Brain pericyte (primary cell): Measurements from ENCODE around the gene ENPP1.

Source experiments
- DNase-seq: peaks from one replicate; pipeline ENCODE4 v3.0.0-alpha.2; 2012; ENCODE audit warnings: low read depth, low spot score

The ENPP1 gene

DNA sequence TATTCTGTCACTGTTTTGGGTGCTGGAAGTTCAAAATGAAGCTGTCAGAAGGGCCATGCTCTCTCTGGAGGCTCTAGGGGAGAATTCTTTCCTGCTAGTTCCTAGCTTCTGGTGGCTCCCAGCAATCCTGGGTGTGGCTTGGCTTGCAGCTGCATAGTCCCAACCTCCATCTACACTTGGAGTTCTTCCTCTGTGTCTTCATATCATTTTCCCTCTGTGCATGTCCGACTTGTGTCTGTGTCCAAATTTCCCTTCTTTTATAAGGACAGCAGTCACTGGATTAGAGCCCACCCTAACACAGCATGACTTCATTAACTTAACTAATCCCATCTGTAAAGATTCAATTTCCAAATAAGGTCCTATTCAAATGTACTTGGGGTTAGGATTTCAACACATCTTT is 23.3 kb upstream of the ENPP1 start:
- DNase-seq = no peak

DNA sequence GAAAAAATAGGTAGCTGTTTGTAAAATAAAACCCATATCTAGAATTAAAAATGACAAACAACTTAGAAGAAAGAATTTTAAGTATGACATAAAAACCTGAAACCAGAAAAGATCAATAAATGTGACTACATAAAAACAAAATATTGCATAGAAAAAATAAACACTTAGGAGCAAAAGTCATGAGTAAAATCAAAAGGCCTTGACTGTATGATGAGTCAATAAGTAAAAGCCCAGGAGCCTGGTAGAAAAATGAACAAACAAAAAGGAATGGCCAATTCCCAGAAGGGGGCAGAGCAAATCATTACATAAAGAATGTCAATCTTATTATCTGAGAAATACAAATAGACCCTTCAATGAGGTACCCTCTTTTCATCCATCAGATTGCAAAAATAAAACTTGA is 20.7 kb upstream of the ENPP1 start:
- DNase-seq = no peak

DNA sequence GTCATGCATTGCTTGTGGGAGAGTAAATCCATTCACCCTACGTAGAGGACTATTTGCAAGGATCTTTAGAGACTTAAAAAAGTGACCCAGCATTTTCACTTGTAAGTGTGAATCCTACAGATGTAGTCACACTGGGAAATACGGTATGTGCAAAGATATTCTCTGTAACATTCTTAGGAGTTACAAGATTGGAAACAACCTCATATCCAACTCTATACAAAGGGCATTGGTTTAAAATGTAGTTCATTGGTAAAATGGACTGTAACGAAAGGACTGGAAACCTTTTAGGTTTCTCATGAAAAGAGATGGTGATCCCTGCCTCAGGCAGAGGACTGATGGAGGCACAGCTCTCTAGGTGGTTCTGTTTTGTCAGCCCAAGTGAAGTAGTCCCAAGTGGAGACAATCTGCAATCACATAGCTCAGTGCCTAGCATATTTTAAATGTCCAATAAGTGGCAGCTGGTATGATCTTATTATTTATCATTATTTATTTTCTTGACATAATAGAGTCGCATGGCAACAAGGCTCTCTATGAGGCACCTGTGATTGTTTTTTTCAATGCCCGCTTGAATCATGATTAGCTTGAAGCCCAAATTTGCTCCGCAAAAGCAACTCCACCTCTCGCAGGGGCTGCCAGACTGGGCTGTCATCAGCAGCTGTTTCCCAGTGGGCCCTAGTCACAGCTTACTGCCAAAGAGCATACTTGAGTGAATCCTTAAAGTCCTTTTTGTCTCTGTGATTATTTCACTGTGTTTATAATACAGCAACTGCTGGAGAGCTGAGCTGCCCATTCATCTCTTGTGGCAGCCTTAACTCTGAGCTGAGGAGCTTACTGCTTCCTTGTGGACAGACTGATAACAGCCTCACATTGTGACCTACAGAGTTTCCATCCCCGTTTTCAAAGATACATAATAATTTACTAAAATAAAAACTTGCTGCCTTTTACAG is 19.8 kb upstream of the ENPP1 start:
- DNase-seq = no peak

DNA sequence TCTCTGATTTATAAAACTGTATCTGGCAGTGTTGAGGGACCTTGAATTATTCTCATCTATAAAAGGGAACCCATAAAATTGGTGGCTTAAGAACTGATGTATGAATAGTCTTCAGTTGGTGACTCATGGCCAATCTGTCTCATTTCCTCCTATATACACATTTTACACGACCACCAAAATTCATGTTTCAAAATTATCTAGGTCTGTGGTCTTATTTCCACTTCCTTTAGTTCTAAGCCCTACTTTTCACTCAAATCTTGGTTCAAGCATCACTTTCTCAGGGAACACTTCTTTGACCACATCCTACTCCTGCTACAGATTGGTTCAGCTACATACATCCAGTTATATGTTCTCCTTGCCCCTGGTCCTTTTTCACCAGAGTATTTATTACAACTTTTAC is 18.6 kb upstream of the ENPP1 start:
- no peak for DNase-seq

DNA sequence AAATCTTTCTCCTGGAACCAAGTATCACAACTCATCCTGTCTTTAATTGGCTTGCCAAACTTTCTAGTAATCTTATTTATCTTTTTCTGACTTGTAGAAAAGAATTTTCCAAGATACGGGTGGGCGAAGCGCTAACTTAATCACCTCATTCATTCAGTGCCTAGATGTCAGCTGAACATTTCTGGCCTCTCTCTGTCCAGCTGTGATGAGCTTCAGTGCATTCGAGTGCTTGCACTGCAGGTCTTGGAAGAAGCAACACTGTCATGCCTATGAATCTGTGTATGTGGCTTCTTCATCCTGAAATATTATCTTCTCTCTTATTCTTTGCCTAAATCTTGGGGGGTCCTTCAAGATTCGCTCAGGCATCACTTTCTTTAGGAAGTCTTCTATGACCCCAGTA is 16.3 kb upstream of the ENPP1 start:
- no peak for DNase-seq

DNA sequence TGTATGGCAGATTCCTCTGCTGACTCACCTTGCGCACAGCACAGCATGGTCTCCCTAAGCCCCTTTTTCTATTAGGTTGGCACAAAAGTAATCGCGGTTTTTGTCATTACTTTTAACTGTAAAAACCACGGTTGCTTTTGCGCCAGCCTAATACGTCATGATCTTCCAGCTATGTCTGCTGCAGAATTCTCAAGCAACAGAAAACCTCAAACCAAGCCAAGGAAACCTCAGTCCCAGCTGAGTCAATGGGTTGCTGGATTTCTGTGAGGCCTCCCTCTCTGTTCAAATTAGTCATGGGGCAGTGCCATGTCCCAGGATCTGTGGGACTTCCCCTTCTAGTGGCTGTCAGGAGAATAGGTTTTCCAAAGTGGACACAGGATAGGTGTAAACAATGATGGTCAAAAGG is 15.7 kb upstream of the ENPP1 start:
- no peak for DNase-seq

DNA sequence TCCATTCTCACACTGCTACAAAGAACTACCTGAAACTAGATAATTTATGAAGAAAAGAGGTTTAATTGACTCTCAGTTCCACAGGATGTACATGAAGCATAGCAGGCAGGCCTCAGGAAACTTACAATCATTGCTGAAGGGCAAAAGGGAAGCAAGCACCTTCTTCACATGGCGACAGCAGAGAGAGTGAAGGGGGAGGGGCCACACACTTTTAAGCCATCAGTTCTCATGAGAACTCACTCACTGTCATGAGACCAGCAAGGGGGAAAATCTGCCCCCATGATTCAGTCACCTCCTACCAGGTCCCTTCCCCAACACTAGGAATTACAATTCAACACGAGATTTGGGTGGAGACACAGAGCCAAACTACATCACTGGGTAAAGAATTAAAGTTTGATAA is 12.5 kb upstream of the ENPP1 start:
- no peak for DNase-seq

DNA sequence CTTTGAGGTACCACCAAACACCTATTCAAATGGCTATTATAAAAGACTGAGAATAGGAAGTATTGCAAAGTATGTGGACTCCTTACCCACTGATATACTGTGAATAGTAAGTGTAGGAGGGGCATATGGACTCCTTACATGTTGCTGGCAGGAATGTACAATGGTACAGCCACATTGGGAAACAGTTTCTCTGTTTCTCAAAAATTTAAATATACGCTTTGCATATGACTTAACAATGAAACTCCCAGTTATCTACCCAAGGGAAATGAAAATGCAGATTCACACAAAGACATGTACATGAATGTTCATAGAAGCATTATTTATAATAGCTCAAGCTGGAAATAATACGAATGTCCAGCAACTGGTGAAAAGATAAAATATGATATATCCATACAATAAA is 5.5 kb upstream of the ENPP1 start:
- no peak for DNase-seq

DNA sequence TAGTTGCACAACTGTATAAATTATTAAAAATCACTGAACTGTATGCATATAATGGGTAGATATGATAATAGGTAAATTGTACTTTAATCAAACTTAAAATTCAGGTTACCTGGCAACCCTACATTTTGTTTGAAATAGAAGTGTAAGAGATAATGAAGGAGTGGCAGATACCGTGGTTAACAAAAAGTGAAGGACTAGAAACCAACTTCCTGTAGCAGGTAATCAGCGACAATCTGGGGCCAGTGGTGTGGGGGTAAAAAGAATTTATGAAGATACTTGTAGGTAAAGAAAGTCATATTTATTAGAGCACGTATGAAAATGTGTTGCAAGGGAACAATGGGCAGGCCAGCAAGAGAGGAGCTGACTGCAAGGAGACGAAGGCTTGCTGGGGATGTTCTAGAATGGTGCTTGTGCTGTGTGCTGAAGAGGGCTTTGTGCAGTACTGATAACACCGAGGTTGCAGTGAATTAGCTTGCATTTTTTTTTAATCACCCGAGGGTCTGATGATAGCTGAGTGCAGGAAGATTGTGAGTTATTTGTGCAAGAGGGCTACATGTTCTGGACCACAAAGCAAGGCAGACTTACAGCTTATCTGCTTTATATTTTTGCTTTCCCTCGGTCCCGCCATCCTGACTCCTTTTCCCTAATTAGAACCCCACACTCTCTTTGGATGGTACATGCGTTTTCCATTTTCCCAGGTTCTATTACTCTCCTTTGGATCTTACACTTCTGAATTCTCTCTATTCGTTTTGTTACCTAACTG is 4.6 kb upstream of the ENPP1 start:
- no peak for DNase-seq

DNA sequence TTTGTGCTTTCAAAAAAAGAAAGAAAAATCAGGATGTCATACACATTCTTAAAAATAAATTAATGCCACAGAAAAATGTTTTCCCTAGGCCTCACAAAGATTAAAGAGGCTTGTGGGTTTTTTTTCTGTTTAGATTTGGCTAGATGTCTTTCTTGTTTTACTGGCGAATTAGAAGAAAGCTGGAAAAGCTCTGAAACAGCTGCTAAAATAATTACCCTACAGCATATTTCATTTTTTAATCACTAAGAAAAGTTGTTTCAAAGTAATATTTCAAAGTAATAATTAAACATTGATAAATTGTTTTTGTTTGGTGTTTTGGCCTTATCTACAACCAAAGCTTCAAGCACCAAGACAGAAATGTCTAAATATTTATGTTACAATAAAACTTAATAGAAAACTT is 3.7 kb upstream of the ENPP1 start:
- DNase-seq = no peak

DNA sequence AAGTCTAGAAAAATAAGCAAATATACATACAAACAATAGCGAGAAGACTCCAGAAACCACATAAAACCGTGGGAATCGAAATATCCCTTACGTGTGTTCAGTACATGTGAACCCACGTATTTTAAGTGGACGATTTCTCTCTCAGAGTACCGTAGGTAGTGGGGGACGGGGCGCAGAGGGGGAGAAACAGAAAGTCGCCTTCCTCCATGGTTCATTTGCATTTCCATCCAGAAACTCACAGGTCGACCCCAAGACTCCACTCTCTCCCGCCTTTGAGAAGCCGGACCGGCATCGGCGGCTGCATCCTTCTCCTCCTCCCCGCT is 538 bp upstream of the ENPP1 start:
- DNase-seq = peak; percentile 11

DNA sequence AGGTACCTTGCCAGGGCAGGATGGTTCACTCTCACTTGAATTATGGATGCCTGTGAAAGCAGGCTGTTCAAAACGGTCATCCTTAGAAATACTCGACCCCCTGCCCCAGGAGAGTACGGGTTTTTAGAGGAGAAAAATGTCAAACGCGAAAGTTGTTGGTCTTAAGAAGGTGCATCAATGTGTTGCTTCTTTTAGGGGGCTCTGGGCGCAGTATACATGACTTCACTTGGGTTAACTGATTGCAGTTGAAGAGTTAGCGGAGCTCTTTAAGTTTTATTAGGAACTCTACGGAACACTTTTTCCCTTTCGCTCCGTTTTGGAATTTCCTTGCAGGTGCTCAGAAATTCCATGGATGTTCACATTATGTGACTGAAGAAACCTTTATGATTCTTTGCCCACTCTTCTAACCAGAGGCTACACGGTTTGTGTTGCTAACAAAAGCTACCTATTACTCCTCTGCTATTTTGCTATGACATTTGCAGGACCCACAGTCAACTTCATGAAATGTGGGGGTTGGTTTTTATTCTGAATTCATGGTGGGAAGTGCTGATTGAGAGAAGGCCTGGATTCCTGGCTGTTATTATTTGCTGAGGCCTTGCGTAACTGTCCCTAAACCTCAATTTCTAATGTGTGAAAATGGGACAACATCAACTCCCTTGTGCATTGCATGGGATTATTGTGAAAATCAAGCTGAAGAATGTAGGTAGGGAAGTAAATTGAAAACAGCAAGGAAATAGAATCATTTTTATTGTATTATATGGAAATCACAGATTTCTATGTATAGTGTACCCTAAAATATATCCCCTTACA is 845 bp downstream of the ENPP1 start:
- no peak for DNase-seq

DNA sequence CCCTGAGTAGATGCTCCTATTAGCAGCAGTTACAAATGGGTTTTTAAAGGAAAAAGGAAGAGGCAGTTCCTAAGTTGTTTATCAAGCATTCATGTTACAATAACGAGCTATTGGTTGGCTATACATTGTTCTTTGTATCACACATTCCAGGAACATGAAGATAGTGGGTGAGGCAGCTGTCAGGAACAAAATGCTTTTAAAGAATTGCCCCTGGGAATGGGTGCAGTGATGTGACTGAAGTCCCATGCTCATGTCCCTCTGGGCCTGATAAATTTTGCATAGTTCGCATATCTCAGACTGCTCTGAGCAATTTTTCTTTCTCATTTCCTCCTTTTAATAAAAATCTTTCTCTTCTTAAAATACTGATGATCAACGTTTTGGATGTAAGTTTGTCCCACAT is 3.7 kb downstream of the ENPP1 start:
- no peak for DNase-seq

DNA sequence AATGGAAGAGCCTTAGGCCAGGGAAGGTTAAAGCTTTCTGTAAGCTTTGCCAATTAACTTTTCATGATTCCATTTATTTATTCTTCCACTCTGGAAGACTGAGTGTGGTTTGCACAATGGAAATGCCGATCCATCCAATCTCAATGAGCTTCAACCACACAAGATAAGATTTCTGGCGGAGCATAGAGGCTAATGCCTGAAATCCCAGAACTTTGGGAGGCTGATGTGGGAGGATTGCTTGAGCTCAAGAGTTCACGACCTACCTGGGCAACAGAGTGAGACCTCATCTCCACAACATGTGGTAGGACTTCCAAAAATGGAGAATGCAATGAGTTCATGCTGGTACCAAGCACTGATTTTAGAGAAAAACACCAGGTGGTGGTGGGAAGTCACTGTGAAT is 6.2 kb downstream of the ENPP1 start:
- no peak for DNase-seq

DNA sequence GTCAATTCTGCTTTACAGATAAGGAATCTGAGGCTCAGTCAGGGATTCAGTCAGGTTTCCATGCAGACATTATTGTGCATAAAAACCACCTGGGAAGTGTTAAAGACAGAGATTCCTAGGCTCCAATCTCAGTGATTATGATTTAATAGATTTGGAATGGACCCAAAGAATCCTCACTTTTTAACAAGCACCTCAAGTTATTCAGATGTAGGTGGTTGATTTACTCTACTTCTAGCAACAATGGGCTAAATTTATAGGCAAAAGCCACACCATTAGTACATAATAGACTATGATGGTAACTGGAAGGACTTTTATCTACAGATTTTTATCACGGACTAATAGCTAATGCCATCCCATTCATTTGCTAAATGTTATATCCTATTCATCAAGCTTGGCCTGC is 9.0 kb downstream of the ENPP1 start:
- no peak for DNase-seq

DNA sequence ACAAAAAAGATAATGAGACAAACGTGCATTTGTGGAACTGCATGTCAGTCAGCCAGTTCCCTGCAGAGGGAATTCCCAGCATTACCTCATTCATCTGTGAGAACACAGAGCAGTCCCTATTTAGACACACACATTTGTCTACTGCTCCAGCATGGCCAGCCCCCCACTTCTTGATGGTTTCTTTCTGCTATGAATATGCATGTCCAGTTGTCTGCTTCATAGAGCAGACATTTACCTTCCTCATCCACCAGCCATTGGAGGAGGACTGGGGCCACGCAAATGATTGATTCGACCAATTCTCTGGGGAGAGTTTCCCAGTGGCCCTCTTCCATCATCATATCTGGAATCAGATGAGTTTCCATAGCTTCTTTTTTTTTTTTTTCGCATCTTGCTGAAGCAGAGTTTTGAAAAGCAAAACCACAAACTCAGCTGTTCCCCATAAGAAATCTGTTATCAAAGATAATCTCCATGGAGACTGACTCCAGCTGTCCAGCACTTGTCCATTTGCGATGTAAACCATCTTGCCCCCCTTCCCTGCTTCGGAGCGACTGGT is 11.8 kb downstream of the ENPP1 start:
- DNase-seq = no peak

DNA sequence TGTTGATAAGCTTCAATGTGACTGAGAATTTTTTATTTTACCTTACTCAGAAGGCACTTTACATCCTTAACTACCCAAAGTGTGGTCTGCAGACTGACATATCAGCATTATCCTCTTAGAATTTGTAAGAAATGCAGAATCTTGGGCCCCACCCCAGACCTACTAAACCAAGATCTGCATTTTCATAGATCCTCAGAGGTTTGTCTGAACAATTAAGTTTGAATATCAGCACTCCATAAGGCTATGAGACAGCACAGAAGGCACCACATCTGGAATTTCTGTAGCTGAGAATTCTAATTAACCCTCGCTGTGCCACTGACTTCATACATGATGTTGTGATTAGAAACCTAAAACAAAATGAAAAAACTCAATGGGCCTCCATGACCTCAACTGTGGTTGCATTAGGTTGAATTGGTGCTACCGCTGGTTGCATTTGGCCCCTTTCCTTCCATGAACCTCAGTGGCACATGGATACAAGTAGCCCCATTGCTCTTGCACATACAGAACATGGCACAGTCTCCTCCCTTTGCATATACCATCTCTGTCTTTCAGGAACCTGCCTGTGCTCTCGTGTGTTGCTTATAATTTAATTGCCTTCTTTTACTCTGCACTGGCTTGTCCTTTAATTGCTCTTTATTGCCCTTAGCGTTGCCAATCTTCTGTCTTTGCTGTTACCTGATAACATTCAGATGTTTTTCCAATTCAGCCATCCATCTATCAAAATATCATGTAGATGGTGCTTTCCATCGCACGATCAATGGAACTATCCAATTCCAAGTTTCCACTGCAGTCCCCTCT is 13.4 kb downstream of the ENPP1 start:
- DNase-seq = no peak

DNA sequence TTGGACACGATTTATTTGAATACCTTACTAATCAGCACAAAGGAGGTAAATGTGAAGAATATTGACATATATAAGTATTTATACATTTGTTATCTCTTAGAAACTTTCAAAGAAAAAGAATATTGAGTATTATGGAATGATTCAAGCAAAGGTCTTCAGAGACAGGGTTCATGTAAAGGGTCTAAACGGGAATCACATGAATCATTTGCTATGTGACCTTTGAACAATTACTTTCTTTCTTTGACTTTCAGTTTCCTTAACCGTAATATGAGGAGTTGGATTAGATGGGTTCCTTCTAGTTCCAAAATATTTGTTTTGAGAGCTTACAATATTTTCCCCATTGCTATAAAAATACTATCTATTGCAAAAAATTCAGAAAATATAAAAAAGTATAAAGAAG is 14.3 kb downstream of the ENPP1 start:
- no peak for DNase-seq

DNA sequence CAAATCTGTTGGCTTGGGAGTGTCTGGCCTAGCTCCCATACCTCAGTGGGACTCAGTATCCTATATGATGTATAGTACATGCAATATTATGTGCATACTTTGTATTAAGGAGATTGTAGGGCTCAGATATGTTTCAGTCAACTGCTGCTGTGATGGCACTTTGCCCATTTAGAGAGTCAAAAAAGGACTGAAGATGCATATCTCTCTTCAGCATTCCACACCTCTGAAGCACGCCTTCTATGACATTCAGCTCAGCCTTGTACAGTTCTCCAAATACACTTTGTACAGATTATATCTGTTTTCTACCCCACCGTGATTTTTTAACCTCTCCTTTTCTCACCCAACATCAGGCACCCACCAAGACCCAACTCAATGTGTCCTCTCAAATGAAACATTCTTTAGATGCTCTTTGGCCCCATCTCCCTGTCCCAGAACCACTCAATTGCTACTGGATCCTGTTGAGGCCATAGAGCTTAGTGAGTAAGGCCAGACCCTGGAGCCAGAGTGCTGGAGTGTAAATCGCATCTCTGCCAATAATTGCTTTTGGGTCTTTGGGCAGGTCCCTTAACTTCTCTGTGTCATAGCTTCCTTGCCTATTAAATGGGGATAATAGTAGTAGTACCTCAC is 15.6 kb downstream of the ENPP1 start:
- DNase-seq = no peak

DNA sequence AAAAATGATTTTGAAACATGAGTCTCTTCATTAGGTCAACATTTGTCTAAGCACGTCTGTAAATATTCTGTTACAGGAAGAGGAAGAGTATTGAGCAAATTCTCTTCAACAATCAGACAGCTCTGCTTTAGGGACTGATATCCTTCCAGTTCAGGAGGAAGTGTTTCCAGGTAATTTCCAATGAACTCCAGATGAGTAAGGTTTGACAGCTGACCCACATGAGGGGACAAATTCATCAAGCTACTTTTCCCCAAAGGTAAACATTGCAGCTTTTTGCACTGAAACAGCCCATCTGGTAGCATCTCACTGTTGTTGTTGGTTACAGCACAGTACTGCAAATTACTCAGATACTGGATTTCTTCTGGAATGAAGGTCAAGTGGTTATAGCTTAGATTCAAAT is 18.1 kb downstream of the ENPP1 start:
- DNase-seq = peak; percentile 15

DNA sequence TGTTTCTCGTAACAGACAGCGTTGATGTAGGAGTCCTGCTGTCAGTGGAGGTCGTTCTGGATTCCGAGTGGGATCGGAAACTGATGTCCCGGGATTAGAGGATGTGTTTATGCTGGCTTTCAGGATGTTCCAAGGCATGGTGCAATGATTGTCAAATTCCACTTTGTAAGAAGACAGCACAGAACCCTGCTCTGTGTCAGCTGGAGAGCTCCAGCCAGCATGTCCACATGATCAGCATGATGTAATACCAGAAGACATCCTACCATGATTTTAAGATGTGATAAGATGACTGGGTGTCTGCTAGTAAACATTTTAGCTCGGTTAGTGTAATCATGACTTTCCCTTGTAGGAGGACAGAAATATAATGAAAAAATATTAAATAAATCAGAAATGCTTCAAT is 20.3 kb downstream of the ENPP1 start:
- DNase-seq = no peak
